ENCODE measurements around the gene RAB12. TPM values are rescaled to one million over a fixed set of nuclear protein-coding genes. Genes with fewer than 3 reads are reported as not detected.

The RAB12 gene
- total and polyA plus RNA-seq, 4 donors = 27.7 to 47.7 (median 41.6) TPM

- H3K27me3 ChIP-seq (ENCODE audit: control insufficient read depth in 1 of 2, insufficient read depth in 2 of 2, low read length in 1 of 2) = no peaks in the 10 kb centered on the region
- no peaks in the 10 kb centered on the region for H3K36me3 ChIP-seq (ENCODE audit: control insufficient read depth in 1 of 2, insufficient read depth in 2 of 2, low read length in 1 of 2)
- ATAC-seq (ENCODE audit: low FRiP score) = no peak
- no peaks in the 10 kb centered on the region for H3K9me3 ChIP-seq (ENCODE audit: control insufficient read depth, low read length)
- intact Hi-C loops (cut with DNase I) = no loop called here
- WGBS, 2 donors = 60 to 62% methylated on average over 4 of the region's 4 CpGs
- no peaks in the 10 kb centered on the region for H3K4me1 ChIP-seq (ENCODE audit: control insufficient read depth in 1 of 2, insufficient read depth in 2 of 2, low read length in 2 of 2)
- H3K4me3 ChIP-seq (ENCODE audit: low read length in 2 of 2) = no peak overlapping the region
- DNase-seq = no peak
- no peak overlapping the region for H3K27ac ChIP-seq (ENCODE audit: low read depth in 1 of 2, low read length in 2 of 2)
Measured at GRCh38 chr18:8586941-8587340, 22.3 kb upstream of the RAB12 start.

- H3K27ac ChIP-seq (ENCODE audit: low read depth in 1 of 2, low read length in 2 of 2) = no peak overlapping the region
- no peaks in the 10 kb centered on the region for H3K27me3 ChIP-seq (ENCODE audit: control insufficient read depth in 1 of 2, insufficient read depth in 2 of 2, low read length in 1 of 2)
- no peaks in the 10 kb centered on the region for H3K4me1 ChIP-seq (ENCODE audit: control insufficient read depth in 1 of 2, insufficient read depth in 2 of 2, low read length in 2 of 2)
- no peaks in the 10 kb centered on the region for H3K36me3 ChIP-seq (ENCODE audit: control insufficient read depth in 1 of 2, insufficient read depth in 2 of 2, low read length in 1 of 2)
- 86 to 88% methylated on average over 6 of the region's 6 CpGs for WGBS, 2 donors
- no peaks in the 10 kb centered on the region for H3K9me3 ChIP-seq (ENCODE audit: control insufficient read depth, low read length)
- no peak for ATAC-seq (ENCODE audit: low FRiP score)
- no peak overlapping the region for H3K4me3 ChIP-seq (ENCODE audit: low read length in 2 of 2)
- intact Hi-C loops (cut with DNase I) = no loop called here
- no peak for DNase-seq
Measured at GRCh38 chr18:8595445-8595844, 13.8 kb upstream of the RAB12 start.

GRCh38 chr18:8601277-8602032, 7.8 kb upstream of the RAB12 start:
- no peak for DNase-seq
- 39 to 53% methylated on average over 6 of the region's 6 CpGs for WGBS, 2 donors
- intact Hi-C loops (cut with DNase I) = no loop called here
- H3K9me3 ChIP-seq (ENCODE audit: control insufficient read depth, low read length) = no peaks in the 10 kb centered on the region
- ATAC-seq (ENCODE audit: low FRiP score) = no peak
- no peak overlapping the region for H3K27ac ChIP-seq (ENCODE audit: low read depth in 1 of 2, low read length in 2 of 2)
- H3K27me3 ChIP-seq (ENCODE audit: control insufficient read depth in 1 of 2, insufficient read depth in 2 of 2, low read length in 1 of 2) = no peaks in the 10 kb centered on the region
- H3K36me3 ChIP-seq (ENCODE audit: control insufficient read depth in 1 of 2, insufficient read depth in 2 of 2, low read length in 1 of 2) = no peaks in the 10 kb centered on the region
- H3K4me1 ChIP-seq (ENCODE audit: control insufficient read depth in 1 of 2, insufficient read depth in 2 of 2, low read length in 2 of 2) = no peaks in the 10 kb centered on the region
- no peak overlapping the region for H3K4me3 ChIP-seq (ENCODE audit: low read length in 2 of 2)

DNA sequence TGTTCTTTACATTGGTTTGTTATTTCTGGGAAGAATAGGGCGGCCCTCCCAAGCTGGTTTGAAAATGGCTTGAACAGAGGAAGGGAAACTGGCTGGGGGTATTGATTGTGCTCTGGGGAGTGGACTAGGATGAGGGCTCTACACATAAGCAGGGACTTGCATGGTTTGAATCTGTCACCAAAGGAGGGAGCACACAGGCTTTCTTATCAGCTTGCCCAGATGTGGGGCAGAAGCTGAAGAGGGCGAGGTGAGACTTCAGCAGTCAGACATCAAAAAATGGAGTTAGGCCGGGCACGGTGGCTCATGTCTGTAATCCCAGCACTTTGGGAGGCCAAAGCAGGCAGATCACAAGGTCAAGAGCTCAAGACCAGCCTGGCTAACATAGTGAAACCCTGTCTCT, 7.2 kb upstream of the RAB12 start:
- 59 to 64% methylated on average over 4 of the region's 4 CpGs for WGBS, 2 donors
- no peak for DNase-seq

GRCh38 chr18:8602557-8602956, 6.7 kb upstream of the RAB12 start:
- ATAC-seq (ENCODE audit: low FRiP score) (no peak), DNase-seq (no peak)
- H3K4me3 ChIP-seq (ENCODE audit: low read length in 2 of 2) = no peak overlapping the region
- H3K4me1 ChIP-seq (ENCODE audit: control insufficient read depth in 1 of 2, insufficient read depth in 2 of 2, low read length in 2 of 2) = no peaks in the 10 kb centered on the region
- intact Hi-C loops (cut with DNase I) = no loop called here
- H3K9me3 ChIP-seq (ENCODE audit: control insufficient read depth, low read length) = no peaks in the 10 kb centered on the region
- no peaks in the 10 kb centered on the region for H3K27me3 ChIP-seq (ENCODE audit: control insufficient read depth in 1 of 2, insufficient read depth in 2 of 2, low read length in 1 of 2)
- H3K27ac ChIP-seq (ENCODE audit: low read depth in 1 of 2, low read length in 2 of 2) = no peak overlapping the region
- WGBS, 2 donors = 91 to 92% methylated on average over 2 of the region's 2 CpGs
- no peaks in the 10 kb centered on the region for H3K36me3 ChIP-seq (ENCODE audit: control insufficient read depth in 1 of 2, insufficient read depth in 2 of 2, low read length in 1 of 2)

More for the DNA sequence above, 7.2 kb upstream of the RAB12 start:
- H3K4me1 ChIP-seq (ENCODE audit: control insufficient read depth in 1 of 2, insufficient read depth in 2 of 2, low read length in 2 of 2) = no peaks in the 10 kb centered on the region
- no peaks in the 10 kb centered on the region for H3K36me3 ChIP-seq (ENCODE audit: control insufficient read depth in 1 of 2, insufficient read depth in 2 of 2, low read length in 1 of 2)
- H3K27ac ChIP-seq (ENCODE audit: low read depth in 1 of 2, low read length in 2 of 2) = no peak overlapping the region
- no peaks in the 10 kb centered on the region for H3K27me3 ChIP-seq (ENCODE audit: control insufficient read depth in 1 of 2, insufficient read depth in 2 of 2, low read length in 1 of 2)
- intact Hi-C loops (cut with DNase I) = no loop called here
- H3K9me3 ChIP-seq (ENCODE audit: control insufficient read depth, low read length) = no peaks in the 10 kb centered on the region
- no peak overlapping the region for H3K4me3 ChIP-seq (ENCODE audit: low read length in 2 of 2)
- ATAC-seq (ENCODE audit: low FRiP score) = no peak

DNA sequence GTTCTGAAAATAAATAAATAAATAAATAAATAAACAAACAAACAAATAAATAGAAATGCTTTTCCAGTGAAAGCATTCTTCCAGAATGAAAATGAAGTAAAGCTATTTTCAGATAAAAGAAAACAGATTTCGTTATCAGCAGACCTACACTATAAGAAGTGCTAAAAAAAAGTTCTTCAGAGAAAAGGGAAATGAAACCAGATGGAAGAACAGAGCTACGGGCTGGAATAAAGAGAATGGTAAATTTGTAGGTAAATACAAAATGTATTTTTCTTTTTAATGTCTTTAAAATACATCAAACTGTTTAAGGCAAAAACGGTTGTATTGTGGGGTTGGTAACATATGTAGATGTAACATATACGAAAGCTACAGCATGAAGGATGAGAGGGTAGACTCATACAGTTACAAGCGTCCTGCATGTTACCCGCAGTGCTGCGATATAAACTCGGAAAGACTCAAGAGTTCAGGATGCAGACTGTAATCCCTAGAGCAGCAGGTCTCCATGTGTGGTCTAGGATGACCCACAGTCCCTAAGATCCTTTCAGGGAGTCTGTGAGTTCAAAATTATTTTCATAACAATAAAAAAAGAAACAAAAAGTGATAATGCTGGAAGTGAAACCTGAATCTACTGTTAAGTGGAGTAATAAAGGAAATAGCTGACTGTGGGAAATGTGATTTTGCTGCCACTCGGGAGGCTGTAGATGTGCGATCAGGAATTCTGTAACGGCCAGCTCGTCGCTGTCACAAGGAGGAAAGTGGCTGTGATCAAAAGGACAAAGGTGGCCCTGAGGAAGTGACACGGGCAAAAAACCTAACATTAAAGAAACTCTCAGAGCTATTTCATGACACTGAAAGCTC, 5.3 kb upstream of the RAB12 start:
- H3K4me3 ChIP-seq (ENCODE audit: low read length in 2 of 2) = no peak overlapping the region
- WGBS, 2 donors = 57 to 59% methylated on average over 14 of the region's 14 CpGs
- H3K27ac ChIP-seq (ENCODE audit: low read depth in 1 of 2, low read length in 2 of 2) = no peak overlapping the region
- no peaks in the 10 kb centered on the region for H3K4me1 ChIP-seq (ENCODE audit: control insufficient read depth in 1 of 2, insufficient read depth in 2 of 2, low read length in 2 of 2)
- intact Hi-C loops (cut with DNase I) = no loop called here
- DNase-seq (no peak), ATAC-seq (ENCODE audit: low FRiP score) (no peak)
- H3K36me3 ChIP-seq (ENCODE audit: control insufficient read depth in 1 of 2, insufficient read depth in 2 of 2, low read length in 1 of 2) = no peaks in the 10 kb centered on the region
- no peaks in the 10 kb centered on the region for H3K27me3 ChIP-seq (ENCODE audit: control insufficient read depth in 1 of 2, insufficient read depth in 2 of 2, low read length in 1 of 2)
- H3K9me3 ChIP-seq (ENCODE audit: control insufficient read depth, low read length) = no peaks in the 10 kb centered on the region

DNA sequence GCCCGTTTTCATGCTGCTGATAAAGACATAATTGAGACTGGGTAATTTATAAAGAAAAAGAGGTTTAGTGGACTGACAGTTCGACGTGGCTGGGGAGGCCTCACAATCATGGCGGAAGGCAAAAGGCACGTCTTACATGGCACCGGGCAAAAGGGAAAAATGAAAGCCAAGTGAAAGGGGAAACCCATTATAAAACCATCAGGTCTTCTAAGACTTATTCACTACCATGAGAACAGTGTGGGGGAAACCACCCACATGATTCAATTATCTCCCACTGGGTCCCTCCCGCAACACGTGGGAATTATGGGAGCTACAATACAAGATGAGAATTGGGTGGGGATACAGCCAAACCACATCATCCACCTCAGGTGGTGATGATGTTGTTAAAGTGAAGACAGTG, 3.3 kb upstream of the RAB12 start:
- H3K36me3 ChIP-seq (ENCODE audit: control insufficient read depth in 1 of 2, insufficient read depth in 2 of 2, low read length in 1 of 2) = no peaks in the 10 kb centered on the region
- no peaks in the 10 kb centered on the region for H3K4me1 ChIP-seq (ENCODE audit: control insufficient read depth in 1 of 2, insufficient read depth in 2 of 2, low read length in 2 of 2)
- DNase-seq (no peak), ATAC-seq (ENCODE audit: low FRiP score) (no peak)
- intact Hi-C loops (cut with DNase I) = no loop called here
- no peaks in the 10 kb centered on the region for H3K27me3 ChIP-seq (ENCODE audit: control insufficient read depth in 1 of 2, insufficient read depth in 2 of 2, low read length in 1 of 2)
- H3K9me3 ChIP-seq (ENCODE audit: control insufficient read depth, low read length) = no peaks in the 10 kb centered on the region
- H3K27ac ChIP-seq (ENCODE audit: low read depth in 1 of 2, low read length in 2 of 2) = no peak overlapping the region
- H3K4me3 ChIP-seq (ENCODE audit: low read length in 2 of 2) = no peak overlapping the region
- 90 to 91% methylated on average over 8 of the region's 8 CpGs for WGBS, 2 donors

DNA sequence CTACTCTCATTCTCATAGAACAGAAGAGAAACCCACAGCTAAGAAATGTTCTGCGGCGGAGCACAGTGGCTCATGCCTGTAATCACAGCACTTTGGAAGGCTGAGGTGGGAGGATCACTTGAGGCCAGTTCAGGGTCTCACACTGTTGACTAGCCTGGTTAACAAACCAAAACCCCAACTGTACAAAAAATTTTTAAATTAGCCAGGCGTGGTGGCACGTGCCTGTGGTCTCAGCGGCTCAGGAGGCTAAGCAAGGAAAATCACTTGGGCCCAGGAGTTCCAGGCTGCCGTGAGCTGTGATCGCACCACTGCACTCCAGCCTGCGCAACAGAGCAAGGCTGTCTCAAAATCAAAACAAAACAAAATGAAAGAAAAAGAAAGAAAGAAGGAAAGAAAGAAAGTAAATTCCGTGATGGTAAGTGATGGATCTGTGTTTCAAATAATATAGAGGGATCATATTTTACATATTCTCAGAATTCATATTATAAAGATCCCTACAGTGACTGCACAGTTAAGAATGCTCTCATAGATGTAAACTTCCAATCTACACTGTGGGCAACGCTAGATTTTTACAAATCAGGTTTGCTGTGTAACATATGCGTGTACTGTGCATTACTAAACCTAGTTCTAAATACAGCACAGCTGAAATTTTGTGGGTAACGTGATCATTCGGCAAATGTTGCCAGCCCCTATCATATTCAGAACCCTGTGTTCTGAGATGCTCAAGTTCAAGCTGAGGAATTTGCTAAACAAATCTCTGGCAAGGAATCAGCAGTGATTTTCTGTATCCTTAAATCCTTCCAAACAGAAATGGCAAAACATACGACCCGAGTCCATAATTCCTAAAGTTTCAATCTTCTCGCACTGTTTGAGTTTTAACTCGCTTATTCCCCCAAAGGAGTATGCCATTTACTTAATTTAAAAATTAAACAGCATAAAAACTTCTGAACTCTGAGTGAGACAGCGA, 1.2 kb upstream of the RAB12 start:
- no peaks in the 10 kb centered on the region for H3K36me3 ChIP-seq (ENCODE audit: control insufficient read depth in 1 of 2, insufficient read depth in 2 of 2, low read length in 1 of 2)
- intact Hi-C loops (cut with DNase I) = no loop called here
- 51 to 52% methylated on average over 18 of the region's 18 CpGs for WGBS, 2 donors
- peak overlapping the region; percentile 28 to 89 for H3K4me3 ChIP-seq (ENCODE audit: low read length in 2 of 2)
- H3K9me3 ChIP-seq (ENCODE audit: control insufficient read depth, low read length) = no peaks in the 10 kb centered on the region
- peaks cover 0 to 4% of the 10 kb centered on the region in 2 donors for H3K4me1 ChIP-seq (ENCODE audit: control insufficient read depth in 1 of 2, insufficient read depth in 2 of 2, low read length in 2 of 2)
- no peak for DNase-seq
- H3K27ac ChIP-seq (ENCODE audit: low read depth in 1 of 2, low read length in 2 of 2) = peak overlapping the region in 1 of 2 donors; percentile 96
- ATAC-seq (ENCODE audit: low FRiP score) = no peak
- no peaks in the 10 kb centered on the region for H3K27me3 ChIP-seq (ENCODE audit: control insufficient read depth in 1 of 2, insufficient read depth in 2 of 2, low read length in 1 of 2)

Data from aorta (tissue), 5 donors.